NCI-H2081 (cell line): Measurements from ENCODE around the gene MRPL47.
"Not testable (repeated sequence)": the region's sequence is repeated elsewhere in the genome, so short reads cannot be mapped to it uniquely, and the experiment has no call there.

Source experiments
- DNase-seq, 2 experiments: peaks; one replicate each; lab custom pipeline; 2025; lab: John Stamatoyannopoulos, UW

The MRPL47 gene

GRCh38 chr3:179604321-179605078, at the start of gene MRPL47, which contains the start of gene NDUFB5:
MRPL47 (minus strand) TSS chr3:179604638; CDS start chr3:179604624, 14 bp downstream.
NDUFB5 (plus strand) TSS chr3:179604794; CDS start chr3:179604816, 22 bp downstream.
- peak; percentile 99 to 100 for DNase-seq

DNA sequence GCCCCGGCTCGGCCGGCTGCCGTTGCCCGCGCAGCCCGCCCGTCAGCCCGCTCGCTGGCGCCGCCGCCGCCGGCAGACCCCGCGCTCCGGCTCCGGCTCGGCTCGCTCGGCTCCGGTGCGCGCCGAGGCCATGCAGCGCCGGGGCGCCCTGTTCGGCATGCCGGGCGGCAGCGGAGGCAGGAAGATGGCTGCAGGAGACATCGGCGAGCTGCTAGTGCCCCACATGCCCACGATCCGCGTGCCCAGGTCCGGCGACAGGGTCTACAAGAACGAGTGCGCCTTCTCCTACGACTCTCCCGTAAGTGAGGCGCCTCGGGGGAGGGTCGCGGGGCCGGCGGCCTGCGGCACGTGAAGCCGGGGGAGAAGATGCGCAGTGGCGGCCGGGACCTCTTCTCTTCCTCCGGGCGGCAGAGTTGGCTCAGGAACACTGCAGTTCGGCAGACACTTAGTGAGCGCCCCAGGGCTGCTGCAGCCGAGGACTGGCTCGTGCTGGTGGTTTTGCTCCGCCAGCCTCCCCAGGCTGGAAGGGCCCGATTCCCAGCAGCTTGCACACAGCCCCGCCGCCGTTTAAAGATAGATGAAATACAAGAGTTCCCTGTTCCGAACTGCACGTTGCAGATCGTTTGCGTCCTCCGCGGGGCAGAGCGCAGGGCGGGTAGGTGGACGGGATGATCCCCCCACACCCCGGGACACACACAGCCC, 48.8 kb upstream of the MRPL47 start:
- peak; percentile 87 to 90 for DNase-seq

GRCh38 chr3:179652447-179653095, 48.1 kb upstream of the MRPL47 start, which contains the start of gene USP13:
USP13 (plus strand) TSS chr3:179653040; CDS start chr3:179653226, 186 bp downstream.
- DNase-seq = peak; percentile 94 to 95

GRCh38 chr3:179651687-179652446, 47.4 kb upstream of the MRPL47 start:
- no peak for DNase-seq

- no peak for DNase-seq
Observed at GRCh38 chr3:179646177-179646576, 41.7 kb upstream of the MRPL47 start.

DNA sequence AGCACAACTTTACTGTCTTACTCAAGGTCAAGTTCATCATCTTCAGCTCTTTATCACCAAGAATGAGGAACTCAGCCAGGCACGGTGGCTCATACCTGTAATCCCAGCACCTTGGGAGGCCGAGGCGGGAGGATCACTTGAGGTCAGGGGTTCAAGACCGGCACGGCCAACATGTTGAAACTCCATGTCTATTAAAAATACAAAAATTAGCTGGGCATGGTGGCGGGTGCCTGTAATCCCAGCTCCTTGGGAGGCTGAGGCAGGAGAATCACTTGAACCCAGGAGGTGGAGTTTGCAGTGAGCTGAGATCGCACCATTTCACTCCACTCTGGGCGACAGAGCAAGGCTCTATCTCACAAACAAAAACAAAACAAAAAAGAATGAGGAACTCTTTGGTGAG, 39.4 kb upstream of the MRPL47 start:
- DNase-seq = not testable (repeated sequence)

GRCh38 chr3:179642871-179643270, 38.4 kb upstream of the MRPL47 start:
- DNase-seq = no peak

GRCh38 chr3:179640469-179640868, 36.0 kb upstream of the MRPL47 start:
- no peak for DNase-seq

DNA sequence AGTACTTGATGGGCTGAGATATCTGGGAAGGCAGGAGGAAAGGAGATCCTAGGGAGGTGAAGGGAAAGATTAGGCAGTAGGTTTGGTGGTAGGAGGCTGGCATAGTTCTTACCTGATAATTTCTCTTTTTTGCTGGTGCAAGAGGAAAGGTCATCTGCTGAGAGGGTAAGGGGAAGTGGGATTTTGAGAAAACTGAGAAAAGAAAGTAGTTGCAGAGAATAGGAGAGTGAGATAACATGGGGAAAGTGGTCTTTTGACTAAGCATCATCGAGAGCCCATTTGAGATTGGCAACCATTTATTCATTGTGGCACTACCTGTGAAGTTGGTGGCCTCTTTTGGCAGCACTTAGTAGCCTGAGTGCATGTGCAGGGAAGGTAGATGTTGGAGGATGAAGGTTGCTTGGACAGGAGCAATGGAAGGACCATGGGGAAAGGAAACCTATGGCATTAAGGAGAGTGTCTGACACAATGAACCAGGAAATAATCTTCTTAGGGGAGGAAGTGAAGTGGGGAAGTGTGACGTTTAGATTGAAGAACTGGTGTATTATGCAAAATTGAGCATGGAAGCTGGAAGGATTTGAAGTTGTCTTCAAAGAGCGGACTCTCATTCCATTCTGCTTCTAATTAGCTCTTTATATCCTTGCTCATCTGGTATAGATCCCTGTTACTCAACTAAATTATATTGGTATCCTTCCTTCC, 26.5 kb upstream of the MRPL47 start:
- no peak for DNase-seq

DNA sequence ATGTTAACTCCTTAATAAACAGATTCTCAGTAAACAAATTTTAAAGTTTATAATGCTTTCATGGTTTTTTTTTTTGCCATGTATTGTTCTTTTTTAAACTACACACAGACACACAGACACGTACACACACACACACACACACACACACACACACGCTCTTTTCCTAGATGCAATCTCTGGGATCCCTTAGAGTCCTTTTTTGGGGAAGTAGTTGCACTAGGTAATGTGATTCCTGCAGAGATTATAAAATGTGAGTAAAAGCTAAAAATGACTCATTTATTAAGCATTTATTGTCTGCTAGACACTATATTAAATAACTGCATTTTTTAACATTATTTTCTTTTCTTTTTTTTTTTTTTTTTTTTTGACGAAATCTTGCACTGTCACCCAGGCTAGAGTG, 20.0 kb upstream of the MRPL47 start:
- DNase-seq = no peak

- no peak for DNase-seq
Observed at GRCh38 chr3:179622023-179622422, 17.6 kb upstream of the MRPL47 start.

DNA sequence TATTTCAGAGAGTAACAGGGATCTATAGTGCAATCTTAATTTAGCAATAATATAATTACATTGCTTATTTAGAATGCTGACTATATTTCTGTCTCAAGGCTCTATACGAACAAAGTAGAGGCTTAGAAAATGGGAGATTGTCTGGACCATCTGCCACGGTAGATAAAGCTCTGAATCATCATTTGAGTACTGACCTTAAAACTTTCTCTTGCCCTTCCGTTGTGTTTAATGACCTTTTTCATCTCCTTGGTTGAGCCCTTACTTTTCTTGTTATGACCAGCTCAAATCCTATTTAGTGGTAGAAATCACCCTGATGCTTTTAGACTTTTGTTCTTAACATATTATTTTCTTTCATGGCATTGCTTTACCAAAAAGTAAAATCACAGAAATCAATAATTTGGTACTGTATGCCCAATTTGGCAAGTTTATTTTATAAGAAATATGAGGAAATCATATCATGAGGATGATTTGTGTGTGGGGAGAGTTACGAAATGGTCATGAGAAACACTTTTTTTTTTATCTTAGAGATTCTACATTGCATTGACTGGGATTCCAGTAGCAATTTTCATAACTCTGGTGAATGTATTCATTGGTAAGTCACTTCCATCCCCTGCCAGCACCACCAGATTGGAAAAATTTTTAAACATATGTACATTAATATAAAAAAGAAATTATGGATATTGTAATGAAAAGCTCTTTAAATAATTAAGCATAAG, 11.2 kb upstream of the MRPL47 start:
- DNase-seq = no peak

DNA sequence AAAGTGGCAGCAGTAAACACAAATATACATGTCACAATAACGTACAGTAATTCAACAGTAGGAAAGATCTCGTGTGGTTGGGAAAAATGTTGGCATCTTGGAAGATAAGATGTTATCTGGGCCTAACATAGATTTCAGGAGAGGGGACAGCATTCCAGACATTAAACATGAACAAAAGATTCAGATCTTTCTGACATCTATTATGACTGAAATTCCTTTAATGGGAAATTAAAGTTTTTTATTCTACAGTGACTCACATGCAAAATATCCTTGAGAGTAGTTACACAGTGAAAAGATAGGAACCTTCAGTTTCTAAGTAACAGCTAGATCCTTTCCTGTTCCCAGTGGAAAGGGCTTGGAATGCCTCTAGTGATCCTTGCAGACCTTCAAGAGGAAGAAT, 9.4 kb upstream of the MRPL47 start:
- DNase-seq = no peak

- no peak for DNase-seq
Observed at GRCh38 chr3:179610066-179610465, 5.6 kb upstream of the MRPL47 start.

DNA sequence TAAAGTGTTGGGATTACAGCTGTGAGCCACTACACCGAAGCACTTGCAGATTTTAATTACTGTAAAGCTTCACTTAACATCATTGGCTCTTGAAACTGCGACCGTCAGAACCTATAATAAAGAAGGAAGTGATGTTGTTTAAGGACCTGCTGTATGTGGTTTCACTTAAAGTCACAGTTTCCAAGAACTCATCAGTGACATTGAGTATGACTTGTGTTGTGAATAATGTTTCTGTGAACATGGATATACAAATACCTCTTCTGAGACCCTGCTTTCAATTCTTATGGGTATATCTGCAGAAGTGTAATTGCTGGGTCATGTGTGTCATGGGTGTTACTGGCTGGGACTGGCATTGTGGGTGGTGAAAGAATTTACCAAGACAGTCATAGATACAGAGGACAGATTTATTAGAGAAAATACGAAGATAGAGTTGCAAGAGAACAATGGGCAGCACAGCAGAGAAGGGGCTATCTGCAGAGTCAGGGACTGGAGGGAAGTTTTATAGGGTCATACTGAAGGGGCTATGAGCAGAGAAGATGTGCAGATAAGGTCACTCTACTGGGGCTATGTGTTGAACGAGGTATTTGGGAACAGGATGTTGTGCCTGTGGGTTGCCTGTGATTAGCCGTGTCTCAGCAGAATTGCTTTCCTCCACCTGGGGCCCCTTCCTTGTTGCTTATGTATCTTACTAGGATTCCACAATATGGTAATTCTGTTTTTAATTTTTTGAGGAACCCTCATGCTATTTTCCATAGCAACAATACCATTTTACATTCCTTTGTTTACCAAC, 4.7 kb upstream of the MRPL47 start:
- no peak for DNase-seq

- DNase-seq = no peak
Observed at GRCh38 chr3:179606534-179607085, 2.2 kb upstream of the MRPL47 start.

DNA sequence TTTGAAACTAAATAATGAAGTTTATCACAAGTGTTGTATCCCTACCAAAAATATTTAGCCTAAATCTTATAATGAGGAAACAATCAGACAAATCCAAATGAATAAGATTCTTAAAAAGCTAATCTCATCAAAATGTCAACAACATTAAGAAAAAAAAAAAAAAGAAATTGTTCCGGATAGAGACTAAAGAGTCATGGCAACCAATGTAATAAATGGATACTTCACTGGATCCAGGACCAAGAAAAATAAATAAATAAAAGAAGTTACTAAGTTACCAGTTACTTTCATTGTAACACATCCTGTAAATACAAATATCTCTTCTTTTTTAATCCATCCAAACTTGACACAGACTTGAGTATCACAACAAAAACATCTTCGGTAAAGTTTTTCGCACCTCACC, 607 bp downstream of the MRPL47 start:
- no peak for DNase-seq

DNA sequence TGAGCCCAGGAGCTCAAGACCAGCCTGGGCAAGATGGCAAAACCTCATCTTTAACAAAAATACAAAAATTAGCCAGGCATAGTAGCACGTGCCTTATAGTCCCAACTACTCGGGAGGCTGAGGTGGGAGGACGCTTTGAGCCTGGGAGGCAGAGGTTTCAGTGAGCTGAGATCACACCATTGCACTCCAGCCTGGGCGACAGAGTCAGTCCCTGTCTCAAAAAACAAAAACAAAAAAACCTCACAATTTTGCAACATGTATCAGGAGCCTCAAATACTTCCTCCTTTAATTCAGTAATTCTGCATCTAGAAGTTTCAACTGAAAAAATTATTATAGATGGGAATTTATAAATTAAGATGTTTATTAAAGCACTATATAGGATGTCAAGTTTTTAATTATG, 1.1 kb downstream of the MRPL47 start:
- DNase-seq = no peak

- no peak for DNase-seq
Observed at GRCh38 chr3:179599531-179599930, 4.9 kb downstream of the MRPL47 start.

- no peak for DNase-seq
Observed at GRCh38 chr3:179591313-179591712, 13.1 kb downstream of the MRPL47 start.
